NCI-H748 treated with DMSO at 0.1 percent for 48 hours (cell line): ENCODE data around the gene KTI12.
A peak's percentile ranks its signal among the peaks of the same experiment; 100 is the strongest.
"Not testable (repeated sequence)": the region's sequence is repeated elsewhere in the genome, so short reads cannot be mapped to it uniquely, and the experiment has no call there.

Source experiments
- DNase-seq: peaks from one replicate; lab custom pipeline; 2025; lab: John Stamatoyannopoulos, UW

Gene KTI12, protein sequence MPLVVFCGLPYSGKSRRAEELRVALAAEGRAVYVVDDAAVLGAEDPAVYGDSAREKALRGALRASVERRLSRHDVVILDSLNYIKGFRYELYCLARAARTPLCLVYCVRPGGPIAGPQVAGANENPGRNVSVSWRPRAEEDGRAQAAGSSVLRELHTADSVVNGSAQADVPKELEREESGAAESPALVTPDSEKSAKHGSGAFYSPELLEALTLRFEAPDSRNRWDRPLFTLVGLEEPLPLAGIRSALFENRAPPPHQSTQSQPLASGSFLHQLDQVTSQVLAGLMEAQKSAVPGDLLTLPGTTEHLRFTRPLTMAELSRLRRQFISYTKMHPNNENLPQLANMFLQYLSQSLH

DNA sequence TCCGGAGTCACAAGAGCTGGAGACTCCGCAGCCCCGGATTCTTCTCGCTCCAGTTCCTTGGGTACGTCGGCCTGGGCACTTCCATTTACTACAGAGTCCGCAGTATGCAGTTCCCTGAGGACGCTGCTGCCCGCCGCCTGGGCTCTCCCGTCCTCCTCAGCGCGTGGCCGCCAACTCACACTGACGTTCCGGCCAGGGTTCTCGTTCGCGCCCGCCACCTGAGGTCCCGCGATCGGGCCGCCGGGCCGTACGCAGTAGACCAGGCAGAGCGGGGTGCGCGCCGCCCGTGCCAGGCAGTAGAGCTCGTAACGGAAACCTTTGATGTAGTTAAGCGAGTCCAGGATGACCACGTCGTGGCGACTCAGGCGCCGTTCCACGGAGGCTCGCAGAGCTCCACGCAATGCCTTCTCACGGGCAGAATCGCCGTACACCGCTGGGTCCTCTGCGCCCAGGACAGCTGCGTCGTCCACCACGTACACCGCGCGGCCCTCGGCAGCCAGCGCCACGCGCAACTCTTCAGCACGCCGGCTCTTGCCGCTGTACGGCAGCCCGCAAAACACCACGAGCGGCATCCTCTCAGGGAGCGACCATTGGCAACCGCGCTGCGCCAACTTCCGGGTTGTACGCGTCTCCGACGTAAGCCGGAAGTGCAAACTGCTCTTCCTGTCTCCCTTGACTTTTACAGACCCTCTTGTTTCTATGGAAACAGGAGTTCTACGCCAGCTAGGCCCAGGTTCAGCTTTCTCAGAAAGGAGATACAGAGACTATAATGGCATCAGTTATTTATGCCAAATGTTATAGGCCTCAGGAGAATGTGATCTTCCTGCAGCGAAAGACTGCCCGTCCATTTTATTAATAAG lies at the start of gene KTI12:
Gene KTI12, minus strand, starts transcription at position 621 of the 860 bp plus-strand sequence. Its CDS starts 49 bp downstream, at position 572.
- DNase-seq = peak; percentile 61

- DNase-seq = no peak
Measured at GRCh38 chr1:52080014-52080415, 46.4 kb upstream of the KTI12 start.

- DNase-seq = not testable (repeated sequence)
Measured at GRCh38 chr1:52077277-52077676, 43.7 kb upstream of the KTI12 start.

- no peak for DNase-seq
Measured at GRCh38 chr1:52072291-52072690, 38.7 kb upstream of the KTI12 start.

DNA sequence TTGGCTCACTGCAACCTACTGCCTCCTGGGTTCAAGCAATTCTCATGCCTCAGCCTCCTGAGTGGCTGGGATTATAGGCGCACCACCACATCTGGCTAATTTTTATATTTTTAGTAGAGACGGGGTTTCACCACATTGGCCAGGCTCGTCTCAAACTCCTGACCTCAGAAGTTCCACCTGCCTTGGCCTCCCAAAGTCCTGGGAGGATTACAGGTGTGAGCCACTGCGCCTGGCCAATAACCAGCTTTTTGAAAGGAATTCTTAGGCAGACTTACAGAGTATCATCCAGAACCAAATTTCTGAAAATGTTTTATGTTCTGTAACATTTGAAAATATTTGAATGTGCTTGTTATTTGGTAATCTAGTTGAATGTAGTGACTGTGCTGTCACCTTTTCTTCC lies 37.1 kb upstream of the KTI12 start:
- no peak for DNase-seq

- no peak for DNase-seq
Measured at GRCh38 chr1:52063192-52063591, 29.6 kb upstream of the KTI12 start.

DNA sequence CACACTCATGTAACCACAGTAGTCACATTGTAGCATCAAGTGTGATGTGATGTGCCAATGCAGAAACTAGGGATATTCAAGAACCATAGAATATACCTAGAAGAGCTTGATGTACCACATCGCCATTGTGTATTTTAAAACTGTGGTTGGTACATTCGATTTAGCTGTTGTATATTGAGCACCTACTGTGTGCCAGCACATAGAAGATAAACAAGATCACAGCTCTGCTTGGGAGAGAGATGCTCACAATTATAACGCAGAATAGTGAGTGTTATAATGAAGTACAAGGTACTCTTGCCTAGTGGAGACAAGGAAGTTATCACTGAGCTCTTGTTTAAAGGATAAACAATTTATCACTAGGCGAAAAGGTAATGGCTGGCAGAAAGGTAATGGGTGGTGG lies 27.2 kb upstream of the KTI12 start:
- no peak for DNase-seq

DNA sequence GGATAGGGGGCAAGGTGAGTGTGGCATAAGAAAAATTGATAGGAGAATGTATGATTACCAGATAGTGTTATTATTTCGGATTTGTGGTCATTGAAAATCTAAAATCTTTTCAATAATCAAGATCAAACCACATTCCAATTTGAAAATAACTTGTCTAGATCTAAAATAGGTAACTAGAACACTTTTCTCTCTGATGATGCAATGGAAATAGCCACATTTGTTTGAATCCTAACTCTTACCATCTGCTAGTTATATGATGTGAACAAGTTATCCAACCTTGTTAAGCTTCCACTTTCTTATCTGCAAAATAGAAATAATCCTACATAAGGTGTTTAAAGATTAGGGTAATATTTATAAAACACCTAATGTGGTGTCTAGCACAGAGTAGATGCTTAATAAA lies 26.3 kb upstream of the KTI12 start:
- DNase-seq = no peak

DNA sequence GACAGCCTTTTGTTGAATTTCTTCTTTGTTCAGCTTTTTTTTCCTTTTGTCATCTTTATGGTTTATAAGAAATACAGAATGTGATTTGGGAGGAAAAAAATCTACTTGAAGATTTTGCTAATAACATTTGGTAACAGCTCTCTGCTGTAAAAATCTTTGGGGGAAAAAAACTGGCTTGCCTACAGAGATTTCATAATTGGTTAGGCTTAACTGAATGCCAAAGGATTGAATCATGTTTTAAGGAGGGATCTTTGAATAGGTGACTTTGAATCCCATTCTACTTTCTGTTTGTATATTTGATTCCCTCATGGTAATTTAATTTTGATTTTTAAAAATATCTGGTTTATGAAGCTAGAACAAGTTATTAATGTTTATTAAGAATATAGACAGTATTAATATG lies 25.7 kb upstream of the KTI12 start:
- DNase-seq = no peak

- no peak for DNase-seq
Measured at GRCh38 chr1:52057876-52058415, 24.3 kb upstream of the KTI12 start.

GRCh38 chr1:52057255-52057654 lies 23.6 kb upstream of the KTI12 start:
- no peak for DNase-seq

- no peak for DNase-seq
Measured at GRCh38 chr1:52056937-52057231, 23.3 kb upstream of the KTI12 start.

DNA sequence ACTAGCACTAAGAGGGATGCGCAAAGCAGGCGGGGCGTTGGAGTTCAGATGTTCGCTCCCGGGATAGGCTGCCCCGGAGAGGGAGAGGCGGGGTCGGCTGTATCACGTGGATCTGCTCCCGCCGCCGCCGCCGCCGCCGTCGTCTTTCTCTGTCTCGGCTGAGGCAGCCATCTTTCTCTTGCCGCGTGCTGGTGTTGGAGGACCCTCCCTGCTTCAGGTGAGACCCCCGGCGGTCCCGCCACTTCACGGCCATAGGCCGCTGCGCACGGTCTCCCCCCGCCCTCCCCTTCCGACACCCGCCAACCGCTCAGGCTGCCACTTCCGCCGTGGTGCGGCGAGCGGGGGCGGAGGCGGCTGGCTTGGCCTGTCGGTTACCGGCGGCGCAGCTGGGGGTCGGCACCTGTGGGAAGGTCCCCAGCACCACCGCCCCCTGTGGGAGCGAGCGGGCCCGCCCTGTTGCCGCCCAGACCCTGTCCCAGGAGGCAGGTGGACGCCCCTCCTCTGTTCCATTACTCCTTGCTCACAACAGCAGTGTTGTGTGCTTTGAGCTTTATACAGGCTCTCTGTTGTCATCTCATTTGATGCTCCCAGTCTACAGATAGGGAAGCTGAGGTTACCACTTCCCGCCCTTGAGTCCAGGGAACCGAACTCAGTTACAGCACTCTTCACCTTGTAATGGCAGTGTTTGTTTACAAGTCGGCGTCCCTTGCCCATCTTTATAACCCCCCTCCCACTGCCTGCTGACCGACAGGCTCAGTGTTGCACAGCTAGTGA lies 22.7 kb upstream of the KTI12 start, which contains the start of gene BTF3L4:
Gene BTF3L4, plus strand, starts transcription at position 133 of the 774 bp plus-strand sequence. CDS start 3,553 bp downstream, outside the sequence.
- peak; percentile 91 for DNase-seq

GRCh38 chr1:52055866-52056162 lies 22.2 kb upstream of the KTI12 start:
- DNase-seq = no peak

GRCh38 chr1:52055066-52055865 lies 21.7 kb upstream of the KTI12 start, which contains the start of gene TXNDC12:
TSS of gene TXNDC12 (minus strand) at chr1:52055191. CDS start at chr1:52055096, 95 bp downstream.
- peak; percentile 86 for DNase-seq

DNA sequence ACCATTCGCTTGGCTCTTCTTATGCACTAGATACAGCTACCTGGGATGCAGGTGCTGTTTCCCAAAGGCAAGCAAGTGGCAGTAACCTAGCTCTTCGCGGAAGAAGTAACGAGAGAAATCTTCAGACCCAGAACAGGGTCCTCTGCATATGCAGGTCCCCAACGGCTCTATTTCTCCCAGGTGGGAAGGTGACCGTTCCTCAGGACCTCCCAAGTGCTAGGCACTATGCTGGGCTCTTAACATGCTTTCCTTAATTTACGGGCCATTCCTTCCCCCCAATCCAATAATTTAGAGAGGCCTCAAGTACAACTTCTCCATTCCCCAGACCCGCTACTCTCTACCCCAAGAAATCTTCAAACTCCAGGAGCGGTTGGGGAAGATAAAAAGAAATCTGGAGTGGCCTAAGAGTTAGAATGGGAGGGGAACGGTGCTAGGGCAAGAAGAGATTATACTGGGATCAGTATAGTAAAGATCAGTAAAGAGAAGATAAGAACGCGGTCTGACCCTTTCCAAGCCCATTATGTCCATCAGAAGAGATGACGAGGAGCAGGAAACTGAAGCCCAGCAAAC lies 21.0 kb upstream of the KTI12 start:
- no peak for DNase-seq

DNA sequence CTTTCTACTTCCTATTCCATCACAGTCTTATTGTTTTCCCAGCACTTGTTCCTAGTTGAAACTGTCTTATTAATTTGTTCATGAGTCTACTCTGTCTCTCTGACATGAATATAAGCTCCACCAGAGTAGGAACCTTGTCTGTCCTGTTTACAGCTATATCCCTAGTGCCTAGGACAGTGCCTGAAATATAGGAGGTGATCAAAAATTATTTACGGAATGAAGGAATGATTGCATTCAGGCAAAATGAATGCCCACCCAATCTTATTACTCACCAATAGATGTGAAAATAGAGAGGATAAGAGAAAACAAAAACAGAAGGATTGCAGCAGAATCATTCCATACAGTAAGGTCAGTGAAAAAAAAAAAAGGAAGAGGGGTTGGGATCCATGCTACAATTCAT lies 20.3 kb upstream of the KTI12 start:
- no peak for DNase-seq

DNA sequence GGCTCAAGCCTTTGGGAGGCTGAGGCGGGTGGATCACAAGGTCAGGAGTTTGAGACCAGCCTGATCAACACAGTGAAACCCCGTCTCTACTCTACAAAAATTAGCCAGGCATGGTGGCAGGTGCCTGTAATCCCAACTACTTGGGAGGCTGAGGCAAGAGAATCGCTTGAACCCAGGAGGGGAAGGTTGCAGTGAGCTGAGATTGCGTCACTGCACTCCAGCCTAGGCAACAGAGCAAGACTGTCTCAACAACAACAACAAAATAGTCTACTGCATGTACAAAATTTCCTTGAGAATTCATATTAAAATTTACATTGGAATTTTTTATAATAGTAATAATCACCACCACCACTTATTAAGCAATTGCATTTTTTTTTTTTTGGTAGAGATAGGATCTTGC lies 15.7 kb upstream of the KTI12 start:
- not testable (repeated sequence) for DNase-seq

DNA sequence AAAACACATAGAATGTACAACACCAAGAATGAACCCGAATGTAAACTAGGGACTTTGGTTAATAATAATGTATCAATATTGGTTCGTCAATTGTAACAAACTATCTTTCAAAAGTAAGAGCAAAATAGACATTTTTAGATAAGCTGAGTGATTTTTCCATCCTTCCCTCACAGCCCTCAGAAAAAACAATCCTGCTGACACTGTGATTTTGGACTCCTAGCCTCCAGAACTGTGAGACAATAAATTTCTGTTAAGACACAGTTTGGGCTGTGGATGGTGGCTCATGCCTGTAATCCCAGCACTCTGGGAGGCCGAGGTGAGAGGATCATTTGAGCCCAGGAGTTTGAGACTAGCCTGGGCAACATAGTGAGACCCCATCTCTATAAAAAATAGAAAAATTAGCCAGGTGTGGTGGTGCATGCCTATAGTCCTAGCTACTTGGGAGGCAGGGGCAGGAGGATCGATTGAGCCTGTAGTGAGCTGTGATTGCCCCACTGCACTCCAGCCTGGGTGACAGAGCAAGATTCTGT lies 12.1 kb upstream of the KTI12 start:
- DNase-seq = not testable (repeated sequence)

DNA sequence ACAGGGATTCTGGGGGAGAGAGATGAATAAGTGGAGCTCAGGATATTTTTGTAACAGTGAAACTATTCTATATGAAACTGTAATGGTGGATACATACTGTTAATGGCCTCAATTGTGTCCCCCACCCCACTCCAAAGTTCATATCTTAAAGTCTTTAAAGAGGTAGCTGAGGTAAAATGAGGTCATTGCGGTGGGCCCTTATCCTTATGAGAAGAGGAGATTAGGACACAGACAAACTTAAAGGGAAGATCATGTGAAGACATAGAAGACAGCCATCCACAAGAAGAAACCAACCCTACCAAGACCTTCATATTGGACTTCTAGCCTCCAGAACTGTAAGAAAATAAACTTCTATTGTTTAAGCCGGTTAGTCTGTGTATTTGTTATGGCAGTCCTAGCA lies 11.6 kb upstream of the KTI12 start:
- DNase-seq = no peak
